DOHH2 (cell line): ENCODE data around the gene PLXNA2.

Experiments used
- EZH2phosphoT487 ChIP-seq: fragments of 200-600 bp; sonication (generic); IDR thresholded peaks from 2 replicates; pipeline ENCODE4 v1.6.1; 2017; ENCODE audit warnings: borderline replicate concordance, mild to moderate bottlenecking, antibody characterized with exemption, low read length, moderate library complexity, mixed read lengths
- TF ChIP-seq, protein P1 (sequence below): fragments of 200-600 bp; sonication (generic); IDR thresholded peaks from one replicate; pipeline ENCODE4 v1.5.1; 2014; ENCODE audit warnings: antibody characterized with exemption, mild to moderate bottlenecking, low read depth, low read length; ENCODE audit not compliant: poor library complexity, severe bottlenecking

- TF ChIP-seq, protein P1, sequence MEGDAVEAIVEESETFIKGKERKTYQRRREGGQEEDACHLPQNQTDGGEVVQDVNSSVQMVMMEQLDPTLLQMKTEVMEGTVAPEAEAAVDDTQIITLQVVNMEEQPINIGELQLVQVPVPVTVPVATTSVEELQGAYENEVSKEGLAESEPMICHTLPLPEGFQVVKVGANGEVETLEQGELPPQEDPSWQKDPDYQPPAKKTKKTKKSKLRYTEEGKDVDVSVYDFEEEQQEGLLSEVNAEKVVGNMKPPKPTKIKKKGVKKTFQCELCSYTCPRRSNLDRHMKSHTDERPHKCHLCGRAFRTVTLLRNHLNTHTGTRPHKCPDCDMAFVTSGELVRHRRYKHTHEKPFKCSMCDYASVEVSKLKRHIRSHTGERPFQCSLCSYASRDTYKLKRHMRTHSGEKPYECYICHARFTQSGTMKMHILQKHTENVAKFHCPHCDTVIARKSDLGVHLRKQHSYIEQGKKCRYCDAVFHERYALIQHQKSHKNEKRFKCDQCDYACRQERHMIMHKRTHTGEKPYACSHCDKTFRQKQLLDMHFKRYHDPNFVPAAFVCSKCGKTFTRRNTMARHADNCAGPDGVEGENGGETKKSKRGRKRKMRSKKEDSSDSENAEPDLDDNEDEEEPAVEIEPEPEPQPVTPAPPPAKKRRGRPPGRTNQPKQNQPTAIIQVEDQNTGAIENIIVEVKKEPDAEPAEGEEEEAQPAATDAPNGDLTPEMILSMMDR, result no peak
- no peak for TF ChIP-seq EZH2phosphoT487
Observed at GRCh38 chr1:208127792-208128529, 116.2 kb downstream of the PLXNA2 start.
